Midbrain (tissue), 1 donor: ENCODE results near the gene HSPBP1.
"Not testable (repeated sequence)": the region's sequence is repeated elsewhere in the genome, so short reads cannot be mapped to it uniquely, and the experiment has no call there.

Source experiments
- DNase-seq: peaks from one replicate; lab custom pipeline; 2025; lab: John Stamatoyannopoulos, UW

HSPBP1 gene, protein sequence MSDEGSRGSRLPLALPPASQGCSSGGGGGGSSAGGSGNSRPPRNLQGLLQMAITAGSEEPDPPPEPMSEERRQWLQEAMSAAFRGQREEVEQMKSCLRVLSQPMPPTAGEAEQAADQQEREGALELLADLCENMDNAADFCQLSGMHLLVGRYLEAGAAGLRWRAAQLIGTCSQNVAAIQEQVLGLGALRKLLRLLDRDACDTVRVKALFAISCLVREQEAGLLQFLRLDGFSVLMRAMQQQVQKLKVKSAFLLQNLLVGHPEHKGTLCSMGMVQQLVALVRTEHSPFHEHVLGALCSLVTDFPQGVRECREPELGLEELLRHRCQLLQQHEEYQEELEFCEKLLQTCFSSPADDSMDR

DNA sequence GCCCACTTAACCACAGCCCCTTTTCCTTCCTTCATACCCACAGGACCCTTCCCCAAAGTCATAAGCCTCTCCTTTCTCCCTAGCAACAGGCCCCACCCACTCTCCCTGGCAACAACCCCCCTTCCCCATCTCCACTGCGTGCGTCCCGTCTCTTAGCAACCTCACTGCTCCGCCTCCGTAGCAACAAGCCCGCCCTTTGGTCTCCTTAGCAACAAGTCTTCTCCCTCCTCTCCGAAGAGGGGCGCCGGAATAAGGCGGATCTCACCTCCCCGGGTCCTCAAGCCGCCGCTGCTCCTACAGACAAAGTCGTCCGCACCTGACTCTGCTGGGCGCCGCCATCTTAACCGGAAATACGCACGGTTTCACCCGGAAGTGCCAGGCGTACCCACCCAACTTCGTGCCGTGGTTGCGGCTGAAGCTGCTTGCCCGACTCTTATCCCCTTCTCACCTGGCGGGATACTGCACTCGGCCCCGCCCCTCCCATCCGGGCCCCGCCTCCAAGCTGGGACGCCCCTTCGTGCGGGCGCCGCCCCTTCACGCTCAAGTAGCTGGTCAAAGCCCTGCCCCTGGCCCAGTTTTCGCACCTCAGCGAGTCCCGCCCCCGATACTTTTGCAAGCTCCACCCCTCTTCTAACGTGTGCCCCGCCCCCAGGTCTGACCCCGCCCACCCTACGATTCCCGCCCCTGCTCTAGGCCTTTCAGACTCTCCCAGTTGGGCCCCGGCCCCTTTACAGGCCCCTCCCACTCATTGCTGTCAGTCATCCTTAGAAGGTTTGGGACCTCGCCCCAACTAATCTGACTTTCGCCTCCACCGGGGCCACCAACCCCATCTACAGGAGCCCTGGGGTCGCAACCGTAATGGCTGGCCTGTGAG lies at the start of gene HSPBP1:
TSS of gene HSPBP1 (minus strand) at position 341 of the 874 bp plus-strand sequence. CDS start 502 bp downstream, outside the sequence.
- DNase-seq = peak; percentile 87

DNA sequence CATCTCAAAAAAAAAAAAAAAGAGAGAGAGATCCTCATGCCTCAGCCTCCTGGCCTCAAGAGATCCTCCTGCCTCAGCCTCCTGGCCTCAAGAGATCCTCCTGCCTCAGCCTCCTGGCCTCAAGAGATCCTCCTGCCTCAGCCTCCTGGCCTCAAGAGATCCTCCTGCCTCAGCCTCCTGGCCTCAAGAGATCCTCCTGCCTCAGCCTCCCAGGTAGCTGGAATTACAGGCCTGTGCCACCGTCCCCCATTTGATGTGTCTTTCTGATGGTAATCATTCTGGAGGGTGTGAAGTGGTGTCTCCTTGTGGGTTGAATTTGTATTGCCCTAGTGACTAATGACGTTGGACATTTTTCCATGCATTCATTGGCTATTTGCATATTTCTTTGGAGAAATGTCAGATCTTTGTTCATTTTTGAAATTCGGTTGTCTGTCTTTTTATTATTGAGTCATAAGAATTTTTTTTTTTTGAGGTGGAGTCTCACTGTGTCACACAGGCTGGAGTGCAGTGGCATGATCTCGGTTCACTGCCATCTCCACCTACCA lies 48.9 kb upstream of the HSPBP1 start:
- DNase-seq = not testable (repeated sequence)

DNA sequence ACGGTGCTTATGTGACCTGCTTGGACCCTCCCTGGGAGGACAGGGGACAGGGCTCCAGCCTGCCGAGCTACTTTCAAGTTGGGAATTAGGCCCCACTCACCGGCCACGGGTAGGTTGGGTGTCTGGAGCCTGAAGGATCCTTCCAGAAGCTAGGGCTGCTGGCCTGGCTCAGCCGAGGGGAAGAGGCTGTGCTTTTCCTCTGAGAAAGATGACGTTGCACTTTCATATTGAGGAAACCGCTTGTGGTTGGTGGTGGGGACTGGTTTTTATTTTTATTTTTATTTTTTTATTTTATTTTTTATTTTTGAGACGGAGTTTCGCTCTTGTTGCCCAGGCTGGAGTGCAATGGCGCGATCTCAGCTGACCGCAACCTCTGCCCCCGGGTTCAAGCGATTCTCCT lies 45.3 kb upstream of the HSPBP1 start, which contains the start of gene TMEM150B:
TSS of gene TMEM150B (minus strand) at position 170 of the 400 bp plus-strand sequence. CDS start 4,305 bp downstream, outside the sequence.
- DNase-seq = peak; percentile 2

DNA sequence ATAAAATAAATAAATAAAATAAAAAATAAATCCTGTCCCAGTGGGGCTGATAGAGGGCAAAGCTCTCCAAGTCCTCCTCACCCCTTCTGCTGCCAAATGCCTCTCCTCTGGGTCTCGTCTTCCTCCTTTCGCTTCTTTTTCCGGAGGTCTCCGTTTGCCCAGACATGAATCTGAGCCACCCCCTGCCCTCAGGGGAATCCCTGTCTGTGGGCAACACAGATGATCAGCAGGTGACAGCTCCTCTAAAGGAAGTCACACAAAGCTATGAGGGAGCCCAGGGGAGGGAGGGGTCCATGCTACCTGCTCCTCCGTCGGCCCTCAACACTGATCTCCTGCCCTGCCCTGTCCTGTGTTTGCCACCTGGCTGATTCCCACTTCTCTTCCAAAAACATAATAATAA lies 44.8 kb upstream of the HSPBP1 start:
- DNase-seq = no peak

DNA sequence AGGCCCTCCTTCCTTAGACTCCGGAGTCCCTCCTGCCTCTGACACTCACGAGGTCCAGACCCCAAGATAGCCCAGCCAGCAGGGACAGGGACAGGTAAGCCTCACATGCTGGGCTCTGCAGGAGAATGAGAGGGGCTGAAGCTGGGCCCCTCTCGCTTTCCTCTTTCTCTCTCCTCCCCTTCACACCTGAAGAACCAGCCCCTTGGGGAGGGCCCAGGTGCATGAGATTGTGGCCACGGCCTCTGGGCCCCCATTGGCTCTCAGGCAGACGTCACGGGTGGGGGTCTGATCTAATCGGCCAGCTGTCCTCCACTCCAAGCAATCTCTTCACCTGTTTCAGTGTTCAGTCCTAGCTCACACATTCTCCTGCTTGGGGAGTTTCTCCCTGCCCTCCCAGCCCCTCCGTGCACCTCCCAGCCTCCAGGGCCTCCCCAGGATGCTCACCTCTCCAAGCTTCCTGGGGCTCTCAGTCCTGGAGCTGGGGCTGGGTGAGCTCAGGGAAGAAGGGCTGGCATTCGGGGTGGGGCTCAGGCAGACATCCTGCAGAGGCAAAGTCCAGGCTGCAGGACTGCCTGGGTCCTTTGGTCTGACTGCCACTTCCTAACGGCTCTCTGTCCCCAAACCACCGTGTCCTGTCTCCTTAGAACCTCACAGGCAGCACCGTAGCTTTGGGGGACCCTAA lies 42.4 kb upstream of the HSPBP1 start:
- no peak for DNase-seq

DNA sequence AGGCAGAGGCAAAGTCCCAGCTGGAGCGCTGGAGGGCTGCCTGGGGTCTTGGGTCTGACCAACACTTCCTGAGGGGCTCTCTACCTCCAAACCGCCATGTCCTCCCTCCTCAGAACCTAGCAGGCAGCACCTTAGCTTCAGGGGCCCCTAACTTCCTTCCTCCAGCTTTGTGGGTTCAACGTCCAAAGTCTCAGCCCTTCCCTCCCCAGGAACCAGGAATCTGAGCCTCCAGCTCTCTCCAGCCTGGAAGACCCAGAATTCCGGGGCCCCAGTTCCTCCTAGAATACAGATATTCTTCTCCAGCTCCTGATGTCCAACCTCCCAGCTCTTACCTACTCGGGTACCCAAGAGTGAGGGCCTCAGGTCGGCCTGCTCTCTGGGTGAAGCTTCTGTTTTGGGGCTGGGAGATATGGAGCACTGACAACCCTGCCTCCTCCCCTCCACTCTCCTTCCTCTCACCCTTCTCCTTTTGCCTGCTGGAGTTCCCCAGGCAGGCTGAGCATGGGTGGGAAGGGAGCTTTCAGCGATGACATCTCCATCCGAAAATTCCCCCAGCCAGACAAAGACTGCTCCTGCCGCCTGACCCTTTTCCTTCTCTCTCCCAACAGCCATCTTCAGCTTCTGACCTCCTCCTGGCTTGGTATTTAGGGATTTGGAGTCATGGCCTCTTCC lies 41.7 kb upstream of the HSPBP1 start:
- no peak for DNase-seq

DNA sequence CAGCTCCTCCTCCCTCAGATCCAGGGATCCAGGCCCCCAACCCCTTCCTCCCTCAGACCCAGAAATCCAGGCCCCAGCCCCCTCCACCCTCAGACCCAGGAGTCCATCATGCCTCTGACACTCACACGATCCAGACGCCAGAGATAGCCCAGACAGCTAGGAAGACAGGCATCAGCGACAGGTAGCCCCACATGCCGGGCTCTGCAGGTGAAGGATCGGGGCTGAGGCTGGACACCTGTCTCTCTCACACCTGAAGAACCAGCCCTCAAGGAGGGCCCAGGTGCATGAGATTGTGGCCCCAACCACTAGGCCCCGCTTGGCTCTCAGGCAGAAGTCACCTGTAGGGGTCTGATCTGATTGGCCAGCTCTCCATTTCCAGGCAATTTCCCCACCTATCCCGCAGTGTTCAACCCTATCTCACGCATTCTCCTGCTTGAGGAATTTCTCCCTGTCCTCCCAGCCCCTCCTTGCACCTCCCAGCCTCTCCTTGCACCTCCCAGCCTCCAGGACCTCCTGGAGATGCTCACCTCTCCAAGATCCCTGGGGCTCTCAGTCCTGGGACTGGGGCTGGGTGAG lies 41.0 kb upstream of the HSPBP1 start:
- no peak for DNase-seq

DNA sequence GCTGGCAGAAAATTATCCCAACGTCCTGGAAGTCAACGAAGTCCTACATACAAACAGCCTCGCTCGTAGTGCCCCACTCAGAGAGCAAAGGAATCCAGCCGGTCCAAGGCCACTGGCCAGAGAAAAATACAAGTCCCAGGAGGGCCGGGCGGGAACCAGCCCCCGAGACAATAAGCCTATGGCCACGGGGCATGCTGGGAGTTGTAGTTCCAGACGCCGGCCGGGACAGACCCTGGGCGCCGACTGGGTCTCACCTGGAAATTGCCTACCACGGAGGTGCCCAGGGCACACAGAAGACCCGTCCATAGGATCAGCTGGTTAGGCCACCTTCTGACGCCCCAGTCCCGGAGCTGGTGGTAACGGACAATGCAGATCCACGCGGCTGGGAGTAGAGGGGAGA lies 39.9 kb upstream of the HSPBP1 start:
- no peak for DNase-seq

DNA sequence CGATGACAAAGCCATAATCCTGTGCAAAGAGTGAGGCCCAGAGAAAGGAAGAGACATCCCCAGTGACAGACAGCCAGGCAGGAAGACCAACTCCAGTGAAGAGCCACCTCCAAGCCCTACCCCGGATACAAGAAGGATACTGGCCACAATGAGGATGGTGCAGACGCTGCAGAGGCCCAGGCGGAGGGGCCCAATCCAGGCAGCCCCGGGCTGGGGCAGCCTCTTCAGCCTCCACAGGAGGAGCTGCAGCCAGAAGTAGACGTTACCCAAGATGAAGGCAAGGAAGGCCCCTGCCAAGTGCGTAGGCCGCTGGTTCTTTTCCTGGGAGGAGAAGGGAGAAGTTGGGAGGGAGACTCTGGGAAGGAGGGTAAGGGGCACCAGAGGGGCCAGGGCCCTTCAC lies 36.7 kb upstream of the HSPBP1 start:
- no peak for DNase-seq

DNA sequence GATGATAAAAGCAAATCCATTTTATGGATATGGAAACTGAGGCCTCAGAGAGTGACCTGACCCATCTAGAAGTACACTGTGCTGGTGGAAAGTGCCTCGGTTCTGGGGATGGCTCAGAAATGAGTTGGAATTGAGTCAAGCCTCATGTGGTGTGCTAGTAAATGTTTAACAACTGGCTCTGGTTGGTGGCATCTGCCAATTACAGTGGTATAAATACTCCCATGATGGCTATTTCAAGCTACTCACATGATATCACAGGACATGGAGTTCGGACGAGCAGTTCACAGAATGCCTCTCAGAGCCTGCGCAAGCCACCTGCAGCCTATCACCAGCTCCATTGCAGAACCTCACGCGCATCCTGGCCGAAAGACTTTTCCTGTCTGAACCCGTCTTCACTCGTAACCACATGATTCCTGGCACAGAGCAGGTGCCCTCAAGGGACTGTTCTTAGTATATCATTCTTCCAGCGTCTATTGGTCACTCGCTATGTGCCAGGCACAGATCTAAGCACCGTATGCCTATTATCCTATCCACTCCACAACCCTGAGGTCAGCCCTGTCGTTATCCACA lies 36.1 kb upstream of the HSPBP1 start:
- DNase-seq = no peak

DNA sequence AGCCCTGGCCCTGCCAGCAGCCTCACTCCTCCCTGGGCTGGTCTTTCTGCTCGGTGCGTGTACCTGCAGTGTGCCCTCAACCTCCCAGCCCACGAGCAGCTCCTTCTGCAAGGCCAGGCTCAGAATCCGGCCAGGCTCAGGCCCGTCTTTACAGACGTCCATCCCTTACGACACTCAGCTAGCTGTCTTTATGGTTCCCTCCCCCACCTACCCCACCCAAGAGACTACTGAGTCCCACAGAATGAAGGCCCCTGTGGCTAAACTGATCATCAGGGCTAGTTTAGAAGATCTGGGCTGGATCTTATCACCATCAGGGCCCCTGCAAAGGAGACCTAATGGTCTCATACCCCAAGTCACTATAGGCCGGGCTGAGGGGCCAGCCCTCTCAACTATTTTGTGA lies 34.5 kb upstream of the HSPBP1 start:
- no peak for DNase-seq

DNA sequence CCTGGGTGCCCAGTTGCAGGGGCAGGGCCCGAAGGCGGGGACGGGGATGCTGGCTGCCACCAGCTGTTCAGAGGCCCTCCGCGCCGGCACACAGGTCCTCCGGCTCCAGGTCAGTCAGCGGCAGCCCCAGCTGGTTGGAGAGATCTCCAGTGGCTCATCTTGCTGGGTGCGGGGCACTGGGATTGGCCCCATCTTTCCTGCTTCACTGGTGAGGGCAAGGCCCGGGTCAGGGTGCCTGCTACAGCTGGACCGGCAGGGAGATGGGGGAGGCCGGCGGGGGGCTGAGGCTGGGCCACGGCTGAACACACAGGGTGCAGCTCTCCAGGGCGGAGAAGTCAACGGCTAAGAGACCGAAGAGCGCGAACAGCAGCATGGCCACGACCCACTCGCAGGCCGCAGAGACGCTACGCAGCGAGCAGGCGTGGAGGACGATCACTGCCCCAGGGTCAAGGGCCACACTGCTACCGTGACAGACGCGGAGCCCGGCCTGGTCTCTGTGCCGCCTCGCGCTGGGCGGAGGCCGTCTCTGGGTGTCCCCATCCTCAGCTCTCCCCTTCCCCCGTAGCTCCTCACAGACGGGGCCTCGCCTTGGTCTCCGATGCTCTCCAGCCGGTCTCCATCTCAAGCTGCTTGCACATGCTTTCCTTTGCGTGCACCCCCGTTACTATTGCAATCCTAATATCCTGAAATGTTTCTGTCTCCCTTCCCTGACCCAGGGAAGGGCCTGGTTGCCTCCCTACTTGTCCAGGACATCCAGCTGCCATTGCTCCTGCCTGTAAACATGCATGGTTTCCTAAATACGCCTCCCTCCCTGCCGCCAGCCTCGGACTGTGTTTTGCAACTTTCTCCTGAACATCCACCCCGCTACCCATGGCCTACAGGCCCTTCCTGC lies 33.0 kb upstream of the HSPBP1 start:
- DNase-seq = no peak

DNA sequence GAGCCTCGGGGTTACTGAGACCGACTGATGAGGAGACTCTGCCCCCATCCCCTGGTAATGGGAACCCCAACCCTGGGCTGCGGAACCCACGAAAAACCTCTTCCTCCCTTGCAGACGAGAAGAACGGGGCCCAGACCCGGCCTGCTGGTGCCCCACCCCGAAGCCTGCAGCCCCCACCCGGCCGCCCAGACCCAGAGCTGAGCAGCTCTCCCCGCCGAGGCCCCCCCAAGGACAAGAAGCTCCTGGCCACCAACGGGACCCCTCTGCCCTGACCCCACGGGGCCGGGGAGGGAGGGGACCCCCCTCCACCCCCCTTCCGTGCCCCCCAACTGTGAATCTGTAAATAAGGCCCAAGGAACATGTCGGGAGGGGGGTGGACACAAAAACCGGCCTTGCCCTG lies 31.9 kb upstream of the HSPBP1 start:
- no peak for DNase-seq

DNA sequence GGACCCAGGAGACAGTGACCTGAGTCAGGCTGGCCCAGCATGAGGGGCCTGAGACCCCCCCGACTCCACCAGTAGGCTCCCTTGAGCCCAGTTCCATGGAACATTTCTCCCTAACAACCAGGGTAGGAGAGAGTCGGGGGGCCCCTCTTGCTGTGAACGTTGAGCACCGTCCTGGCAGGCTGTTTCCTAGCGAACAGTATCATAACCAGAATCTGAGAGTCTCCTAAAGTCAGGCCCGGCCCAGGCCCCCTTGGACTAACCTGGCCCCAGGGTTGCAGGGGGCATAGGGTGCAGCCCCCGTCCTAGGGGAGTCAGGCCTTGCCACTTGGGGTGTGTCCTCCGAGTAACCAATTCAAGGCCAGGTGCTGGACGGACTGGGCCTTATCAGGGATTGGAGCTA lies 31.5 kb upstream of the HSPBP1 start:
- DNase-seq = no peak

DNA sequence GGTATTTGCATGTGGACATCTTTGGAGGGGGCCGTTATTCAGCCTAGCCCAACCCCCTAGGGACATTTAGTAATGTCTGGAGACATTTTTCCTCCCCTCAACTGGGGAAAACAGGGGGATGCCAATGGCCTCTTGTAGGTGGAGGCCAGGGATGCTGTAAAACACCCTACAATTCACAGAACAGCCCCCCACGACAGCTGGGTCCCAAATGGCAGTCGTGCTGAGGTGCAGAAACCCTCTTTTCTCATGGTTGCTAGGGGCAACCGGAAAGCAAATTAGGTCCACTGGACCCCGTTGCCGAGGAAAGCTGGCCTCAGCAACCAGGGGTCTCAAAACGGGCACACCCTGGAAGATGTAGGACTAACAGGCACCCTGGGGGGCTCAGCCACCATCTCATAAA lies 30.6 kb upstream of the HSPBP1 start:
- DNase-seq = no peak

DNA sequence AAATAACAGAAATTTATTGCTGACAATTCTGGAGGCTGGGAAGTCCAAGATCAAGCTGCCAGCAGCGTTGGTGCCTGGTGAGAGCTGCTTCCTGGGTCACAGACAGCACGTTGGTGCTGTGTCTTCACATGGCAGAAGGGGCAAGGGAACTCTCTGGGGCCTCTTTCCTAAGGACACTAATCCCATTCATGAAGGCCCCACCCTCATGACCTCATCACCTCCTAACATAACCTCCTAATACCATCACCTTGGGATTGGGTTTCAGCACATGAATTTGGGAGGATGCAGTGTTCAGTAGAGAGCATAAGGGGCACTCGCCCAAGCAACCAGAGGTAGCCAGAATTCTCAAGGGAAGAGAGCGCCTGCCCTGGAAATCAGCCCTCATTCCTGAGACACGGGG lies 29.5 kb upstream of the HSPBP1 start:
- DNase-seq = no peak

DNA sequence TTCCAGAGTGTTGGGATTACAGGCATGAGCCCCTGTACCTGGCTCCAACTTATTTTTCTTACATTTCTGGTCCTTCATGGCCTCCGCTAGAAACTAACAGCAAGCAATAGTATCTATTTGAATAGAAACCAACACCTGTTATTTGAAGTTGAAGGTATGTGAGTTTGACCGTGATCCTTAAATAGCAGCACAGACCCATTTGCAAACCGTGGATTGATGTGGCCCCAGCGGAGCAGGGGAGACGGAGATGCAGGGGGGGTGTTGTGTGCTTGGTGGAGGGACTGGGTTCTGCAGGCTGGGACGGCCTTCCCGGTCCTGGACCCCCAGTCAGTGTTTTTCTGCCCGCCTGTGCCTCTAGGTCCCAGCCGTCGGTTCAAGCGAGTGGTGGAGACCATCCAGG lies 28.4 kb upstream of the HSPBP1 start:
- no peak for DNase-seq

DNA sequence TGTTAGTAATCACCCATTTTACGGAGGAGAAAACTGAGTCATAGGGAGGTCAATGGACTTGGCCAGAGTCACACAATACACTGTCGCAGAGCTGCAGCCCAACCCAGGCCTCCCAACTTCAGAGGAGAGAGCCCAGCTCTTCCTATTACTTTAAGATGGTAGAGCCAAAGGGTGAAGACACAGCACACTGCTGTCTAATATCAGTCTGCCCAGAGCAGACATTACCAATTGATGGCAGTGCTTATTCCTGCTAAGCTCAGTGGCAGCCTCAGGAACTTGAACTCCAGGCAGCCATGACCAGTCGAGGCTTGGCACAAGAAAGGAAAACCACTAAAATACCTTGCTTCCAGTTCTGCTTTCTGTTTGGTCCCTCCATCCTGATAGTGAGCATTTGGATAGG lies 26.8 kb upstream of the HSPBP1 start:
- DNase-seq = no peak

DNA sequence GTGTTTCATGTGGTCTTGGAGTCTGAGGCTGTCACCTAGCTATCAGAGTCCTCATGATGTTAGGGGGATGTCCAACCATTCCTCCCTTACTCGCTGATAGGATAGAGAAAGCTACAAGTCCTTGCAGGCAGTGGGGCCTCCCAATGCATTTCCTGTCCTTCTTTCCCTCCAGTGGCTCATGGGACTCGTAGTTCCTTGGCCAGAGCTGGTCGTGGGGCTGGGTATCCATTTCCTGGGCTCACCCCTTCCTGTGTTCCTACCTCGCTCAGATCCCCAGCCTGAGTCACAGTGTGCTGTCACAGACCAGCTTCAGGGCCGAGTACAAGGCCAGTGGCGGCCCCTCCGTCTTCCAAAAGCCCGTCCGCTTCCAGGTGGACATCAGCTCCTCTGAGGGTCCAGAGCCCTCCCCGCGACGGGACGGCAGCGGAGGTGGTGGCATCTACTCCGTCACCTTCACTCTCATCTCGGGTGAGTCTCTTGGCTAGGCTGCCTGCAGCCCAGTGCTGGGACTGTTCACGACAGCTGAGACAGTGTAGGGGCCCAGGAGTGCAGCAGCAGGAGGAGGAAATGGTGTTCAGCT lies 26.2 kb upstream of the HSPBP1 start:
- DNase-seq = no peak

DNA sequence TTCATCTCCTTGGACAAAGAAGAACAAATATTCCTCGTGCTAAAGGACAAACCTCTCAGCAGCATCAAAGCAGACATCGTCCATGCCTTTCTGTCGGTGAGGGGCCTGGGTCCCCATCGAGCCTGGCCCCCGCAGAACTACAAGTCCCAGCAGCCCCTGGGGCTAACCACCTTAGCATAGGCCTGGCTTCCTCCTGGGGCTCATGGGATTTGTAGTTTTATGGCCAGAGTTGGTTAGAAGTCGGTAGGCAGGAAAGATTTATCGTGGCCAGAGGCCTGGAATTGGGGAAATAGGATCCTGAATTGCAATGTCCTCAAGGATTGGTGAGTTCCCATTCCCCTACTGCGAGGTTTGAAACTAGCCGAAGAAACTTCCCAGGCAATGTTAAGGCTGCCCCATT lies 25.6 kb upstream of the HSPBP1 start:
- DNase-seq = no peak
